ENCODE measurements around the gene ASAH2B. TPM values are rescaled to one million over a fixed set of nuclear protein-coding genes. Genes with fewer than 3 reads are reported as not detected.
A peak's percentile ranks its signal among the peaks of the same experiment; 100 is the strongest.
"Not testable (repeated sequence)": the region's sequence is repeated elsewhere in the genome, so short reads cannot be mapped to it uniquely, and the experiment has no call there.

ASAH2B gene
- polyA plus RNA-seq (2013, experiment 1 of 2), result 4.2 TPM
- polyA plus RNA-seq (2013, experiment 2 of 2), result 4.8 TPM

- Histone ChIP-seq H3K36me3 (ENCODE audit: insufficient read depth, low read length) (no peaks in the 10 kb centered on the region), H3K27ac (ENCODE audit: low read depth, low read length) (peak within 1 kb of the TSS; percentile 37; the same call in 1 of the 2 replicates), H3K4me3 (ENCODE audit: low read length) (peak within 1 kb of the TSS; percentile 73), H3K9ac (ENCODE audit: low read depth, low read length) (peak within 1 kb of the TSS; percentile 77), H3K4me1 (ENCODE audit: insufficient read depth, low read length) (no peaks in the 10 kb centered on the region), H3K9me3 (ENCODE audit: insufficient read depth, low read depth, low read length) (no peaks in the 10 kb centered on the region), H3K27me3 (ENCODE audit: insufficient read depth, low read length) (peaks cover 19% of the 10 kb centered on the region)
- under 1% methylated on average over 62 of the region's 62 CpGs for WGBS
Observed at GRCh38 chr10:50739618-50740292, at the start of gene ASAH2B. TSS of gene ASAH2B (plus strand) at chr10:50739936. CDS start at chr10:50745131, 5,195 bp downstream.

GRCh38 chr10:50697819-50698218 is 41.9 kb upstream of the ASAH2B start:
- not testable (repeated sequence) for H3K9ac ChIP-seq (ENCODE audit: low read depth, low read length); H3K4me1 ChIP-seq (ENCODE audit: insufficient read depth, low read length); H3K4me3 ChIP-seq (ENCODE audit: low read length); H3K27me3 ChIP-seq (ENCODE audit: insufficient read depth, low read length); H3K36me3 ChIP-seq (ENCODE audit: insufficient read depth, low read length); H3K27ac ChIP-seq (ENCODE audit: low read depth, low read length); H3K9me3 ChIP-seq (ENCODE audit: insufficient read depth, low read depth, low read length)
- WGBS, result no CpG with 5 or more reads among the region's 4 CpGs

GRCh38 chr10:50701947-50702346 is 37.8 kb upstream of the ASAH2B start:
- not testable (repeated sequence) for H3K27me3 ChIP-seq (ENCODE audit: insufficient read depth, low read length); H3K4me1 ChIP-seq (ENCODE audit: insufficient read depth, low read length); H3K4me3 ChIP-seq (ENCODE audit: low read length); H3K36me3 ChIP-seq (ENCODE audit: insufficient read depth, low read length); H3K9me3 ChIP-seq (ENCODE audit: insufficient read depth, low read depth, low read length); H3K9ac ChIP-seq (ENCODE audit: low read depth, low read length); H3K27ac ChIP-seq (ENCODE audit: low read depth, low read length)
- 88% methylated on average over 2 of the region's 5 CpGs for WGBS

GRCh38 chr10:50702997-50703396 is 36.7 kb upstream of the ASAH2B start:
- H3K27ac ChIP-seq (ENCODE audit: low read depth, low read length); H3K27me3 ChIP-seq (ENCODE audit: insufficient read depth, low read length); H3K4me1 ChIP-seq (ENCODE audit: insufficient read depth, low read length); H3K9ac ChIP-seq (ENCODE audit: low read depth, low read length); H3K4me3 ChIP-seq (ENCODE audit: low read length); H3K36me3 ChIP-seq (ENCODE audit: insufficient read depth, low read length); H3K9me3 ChIP-seq (ENCODE audit: insufficient read depth, low read depth, low read length): not testable (repeated sequence)
- 96% methylated on average over 5 of the region's 7 CpGs for WGBS

GRCh38 chr10:50704436-50705079 is 35.2 kb upstream of the ASAH2B start:
- H3K36me3 ChIP-seq (ENCODE audit: insufficient read depth, low read length); H3K9ac ChIP-seq (ENCODE audit: low read depth, low read length); H3K27me3 ChIP-seq (ENCODE audit: insufficient read depth, low read length); H3K4me1 ChIP-seq (ENCODE audit: insufficient read depth, low read length); H3K9me3 ChIP-seq (ENCODE audit: insufficient read depth, low read depth, low read length); H3K4me3 ChIP-seq (ENCODE audit: low read length); H3K27ac ChIP-seq (ENCODE audit: low read depth, low read length): not testable (repeated sequence)
- no CpG with 5 or more reads among the region's 5 CpGs for WGBS

GRCh38 chr10:50706006-50706405 is 33.7 kb upstream of the ASAH2B start:
- H3K9ac ChIP-seq (ENCODE audit: low read depth, low read length); H3K36me3 ChIP-seq (ENCODE audit: insufficient read depth, low read length): not testable (repeated sequence)
- no CpG with 5 or more reads among the region's 1 CpG for WGBS

GRCh38 chr10:50710241-50710640 is 29.5 kb upstream of the ASAH2B start:
- H3K27me3 ChIP-seq (ENCODE audit: insufficient read depth, low read length); H3K9me3 ChIP-seq (ENCODE audit: insufficient read depth, low read depth, low read length); H3K4me1 ChIP-seq (ENCODE audit: insufficient read depth, low read length); H3K9ac ChIP-seq (ENCODE audit: low read depth, low read length); H3K4me3 ChIP-seq (ENCODE audit: low read length); H3K36me3 ChIP-seq (ENCODE audit: insufficient read depth, low read length); H3K27ac ChIP-seq (ENCODE audit: low read depth, low read length): not testable (repeated sequence)
- WGBS, result 95% methylated on average over 11 of the region's 13 CpGs

More at GRCh38 chr10:50706006-50706405, 33.7 kb upstream of the ASAH2B start:
- not testable (repeated sequence) for H3K9me3 ChIP-seq (ENCODE audit: insufficient read depth, low read depth, low read length); H3K27ac ChIP-seq (ENCODE audit: low read depth, low read length); H3K4me1 ChIP-seq (ENCODE audit: insufficient read depth, low read length); H3K4me3 ChIP-seq (ENCODE audit: low read length); H3K27me3 ChIP-seq (ENCODE audit: insufficient read depth, low read length)

- 73% methylated on average over 3 of the region's 5 CpGs for WGBS
Observed at GRCh38 chr10:50723812-50724211, 15.9 kb upstream of the ASAH2B start.

GRCh38 chr10:50728112-50728511 is 11.6 kb upstream of the ASAH2B start:
- H3K27ac ChIP-seq (ENCODE audit: low read depth, low read length); H3K4me3 ChIP-seq (ENCODE audit: low read length); H3K4me1 ChIP-seq (ENCODE audit: insufficient read depth, low read length); H3K36me3 ChIP-seq (ENCODE audit: insufficient read depth, low read length); H3K9ac ChIP-seq (ENCODE audit: low read depth, low read length); H3K27me3 ChIP-seq (ENCODE audit: insufficient read depth, low read length); H3K9me3 ChIP-seq (ENCODE audit: insufficient read depth, low read depth, low read length): not testable (repeated sequence)
- WGBS, result 94% methylated on average over 2 of the region's 2 CpGs

More at GRCh38 chr10:50723812-50724211, 15.9 kb upstream of the ASAH2B start:
- H3K9ac ChIP-seq (ENCODE audit: low read depth, low read length); H3K36me3 ChIP-seq (ENCODE audit: insufficient read depth, low read length); H3K27me3 ChIP-seq (ENCODE audit: insufficient read depth, low read length); H3K4me1 ChIP-seq (ENCODE audit: insufficient read depth, low read length); H3K9me3 ChIP-seq (ENCODE audit: insufficient read depth, low read depth, low read length); H3K4me3 ChIP-seq (ENCODE audit: low read length); H3K27ac ChIP-seq (ENCODE audit: low read depth, low read length): not testable (repeated sequence)

GRCh38 chr10:50738987-50739617 is 634 bp upstream of the ASAH2B start:
- peak overlapping the region; percentile 37; the same call in 1 of the 2 replicates for H3K27ac ChIP-seq (ENCODE audit: low read depth, low read length)

GRCh38 chr10:50740293-50740648 is 535 bp downstream of the ASAH2B start:
- 2% methylated on average over 8 of the region's 8 CpGs for whole genome bisulfite sequencing
- peak overlapping the region; percentile 73 for H3K4me3 ChIP-seq (ENCODE audit: low read length)
- H3K27ac ChIP-seq (ENCODE audit: low read depth, low read length), result no peak overlapping the region
- H3K9me3 ChIP-seq (ENCODE audit: insufficient read depth, low read depth, low read length), result no peaks in the 10 kb centered on the region
- peaks cover 16% of the 10 kb centered on the region; the same call in 1 of the 2 replicates for H3K27me3 ChIP-seq (ENCODE audit: insufficient read depth, low read length)
- H3K36me3 ChIP-seq (ENCODE audit: insufficient read depth, low read length), result no peaks in the 10 kb centered on the region
- no peaks in the 10 kb centered on the region for H3K4me1 ChIP-seq (ENCODE audit: insufficient read depth, low read length)
- peak overlapping the region; percentile 77 for H3K9ac ChIP-seq (ENCODE audit: low read depth, low read length)

More at GRCh38 chr10:50738987-50739617, 634 bp upstream of the ASAH2B start:
- H3K9me3 ChIP-seq (ENCODE audit: insufficient read depth, low read depth, low read length); H3K36me3 ChIP-seq (ENCODE audit: insufficient read depth, low read length); H3K4me1 ChIP-seq (ENCODE audit: insufficient read depth, low read length): not testable (repeated sequence)
- H3K27me3 ChIP-seq (ENCODE audit: insufficient read depth, low read length), result peaks cover 23% of the 10 kb centered on the region
- WGBS, result 74% methylated on average over 23 of the region's 23 CpGs
- peak overlapping the region; percentile 73 for H3K4me3 ChIP-seq (ENCODE audit: low read length)
- H3K9ac ChIP-seq (ENCODE audit: low read depth, low read length), result peak overlapping the region; percentile 77
